T-helper 1 cell treated with Interleukin-12 subunit alpha and Interleukin-12 subunit beta and Interleukin-4 antibody, amounts not matched to agents 30 μg/mL and 1 μg/mL, for 36 hours (primary cell): ENCODE measurements around the gene ATOX1.
A peak's percentile ranks its signal among the peaks of the same experiment; 100 is the strongest.

Experiments used
- H3K27ac Mint-ChIP-seq: one replicate; pipeline ENCODE4 v1.8.0; 2021; ENCODE audit warnings: mild to moderate bottlenecking, mixed read lengths
- H3K27me3 Mint-ChIP-seq: one replicate; pipeline ENCODE4 v1.8.0; 2021; ENCODE audit warnings: low read depth, mixed read lengths
- H3K36me3 Mint-ChIP-seq: one replicate; pipeline ENCODE4 v1.8.0; 2021; ENCODE audit warnings: low read depth, mixed read lengths
- H3K4me1 Mint-ChIP-seq: one replicate; pipeline ENCODE4 v1.8.0; 2021; ENCODE audit warnings: low read depth, mixed read lengths
- H3K4me3 Mint-ChIP-seq: one replicate; pipeline ENCODE4 v1.8.0; 2021; ENCODE audit warnings: mild to moderate bottlenecking, moderate library complexity, mixed read lengths
- H3K9me3 Mint-ChIP-seq: one replicate; pipeline ENCODE4 v1.8.0; 2021; ENCODE audit warnings: mixed read lengths

The ATOX1 gene

DNA sequence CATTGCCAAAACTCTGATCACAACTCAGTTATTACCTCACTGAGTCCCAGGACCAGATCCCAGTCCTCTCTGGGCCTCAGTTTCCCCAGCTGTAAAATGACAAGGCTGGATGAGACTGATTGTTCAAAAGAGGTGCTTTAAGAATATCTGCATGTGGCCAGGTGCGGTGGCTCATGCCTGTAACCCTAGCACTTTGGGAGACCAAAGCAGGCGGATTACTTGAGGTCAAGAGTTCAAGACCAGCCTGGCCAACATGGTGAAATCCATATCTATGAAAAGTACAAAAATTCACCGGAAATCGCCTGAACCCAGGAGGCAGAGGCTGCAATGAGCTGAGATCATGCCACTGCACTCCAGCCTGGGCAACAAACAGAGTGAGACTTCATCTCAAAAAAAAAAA lies 8.3 kb downstream of the ATOX1 start:
- Mint-ChIP-seq H3K4me1 (peaks cover 57% of the 10 kb centered on the region), H3K9me3 (no peaks in the 10 kb centered on the region), H3K27ac (peak overlapping the region; percentile 95), H3K4me3 (no peak overlapping the region), H3K36me3 (peaks cover 24% of the 10 kb centered on the region), H3K27me3 (no peaks in the 10 kb centered on the region)

DNA sequence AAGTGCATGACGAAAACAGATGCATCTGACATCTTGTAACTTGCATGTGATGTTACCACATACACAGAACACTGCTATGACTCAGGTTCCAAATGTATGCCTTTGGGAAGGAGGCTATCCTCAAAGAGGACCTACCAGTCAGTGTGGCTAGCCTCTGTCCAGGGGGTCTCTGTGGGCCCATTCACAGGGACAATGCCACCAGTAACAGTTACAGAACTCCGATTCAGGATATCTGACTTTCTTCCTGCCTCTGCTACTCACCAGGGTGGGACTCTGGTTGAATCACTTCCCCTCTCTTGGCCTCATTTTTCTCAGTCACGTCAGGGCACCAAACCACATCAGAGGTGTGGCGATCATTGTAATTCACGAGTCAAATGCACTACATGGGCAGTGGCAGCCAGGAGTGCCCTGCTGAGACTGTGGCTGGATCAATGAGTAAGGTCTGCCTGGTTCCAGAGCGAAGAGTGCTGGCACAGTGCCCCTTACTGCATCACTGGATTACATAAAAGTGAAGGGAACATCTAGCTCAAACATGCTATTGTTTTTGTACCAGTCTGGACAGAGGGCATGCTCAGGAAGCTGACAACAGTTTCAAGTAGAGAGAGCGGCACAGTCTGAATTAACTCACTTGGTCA lies 13.2 kb downstream of the ATOX1 start:
- Mint-ChIP-seq H3K27ac (peak overlapping the region; percentile 82), H3K36me3 (peaks cover 36% of the 10 kb centered on the region), H3K4me3 (peak overlapping the region; percentile 26), H3K27me3 (no peaks in the 10 kb centered on the region), H3K9me3 (no peaks in the 10 kb centered on the region), H3K4me1 (peaks cover 65% of the 10 kb centered on the region)

DNA sequence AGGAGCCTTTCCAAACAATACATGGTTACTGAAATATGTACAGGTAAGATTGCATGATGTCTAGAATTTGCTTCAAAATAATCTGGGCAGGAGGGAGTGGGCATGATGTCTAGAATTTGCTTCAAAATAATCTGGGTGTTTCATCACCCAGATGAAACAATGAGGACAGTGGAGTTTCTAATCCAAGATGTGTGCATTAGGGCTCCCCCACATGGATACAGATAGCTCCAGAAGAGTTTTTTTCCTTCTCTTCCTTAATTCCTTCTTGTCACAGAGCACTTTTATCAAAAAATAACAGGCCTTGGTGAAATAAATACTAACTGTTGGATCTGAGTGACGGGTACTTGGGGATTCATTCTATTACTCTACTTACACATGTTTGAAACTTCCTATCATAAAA lies 14.9 kb downstream of the ATOX1 start:
- Mint-ChIP-seq H3K4me1 (peaks cover 58% of the 10 kb centered on the region), H3K4me3 (no peak overlapping the region), H3K9me3 (no peaks in the 10 kb centered on the region), H3K27ac (no peak overlapping the region), H3K27me3 (no peaks in the 10 kb centered on the region), H3K36me3 (peaks cover 35% of the 10 kb centered on the region)

DNA sequence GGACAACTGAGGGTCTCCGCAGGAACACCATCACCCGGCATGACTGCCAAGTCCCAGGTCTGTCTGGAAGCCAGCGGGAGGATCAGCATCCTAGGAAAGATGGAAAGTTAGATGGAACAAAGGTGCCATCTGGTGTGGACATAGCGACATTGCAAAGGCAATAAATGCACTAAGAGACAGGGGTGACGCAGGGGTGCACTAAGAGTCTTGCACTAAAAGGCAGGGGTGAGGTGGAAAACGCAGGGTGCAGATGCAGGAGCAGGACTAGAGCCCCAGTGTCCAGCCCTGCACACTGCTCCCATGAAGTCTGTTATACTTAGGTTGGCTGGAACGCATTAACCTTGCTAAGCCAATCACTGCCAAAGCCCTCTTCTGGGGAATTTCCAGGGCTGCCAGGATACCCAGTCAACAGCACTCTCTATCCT lies 15.5 kb downstream of the ATOX1 start:
- Mint-ChIP-seq H3K36me3 (peaks cover 35% of the 10 kb centered on the region), H3K27ac (peak overlapping the region; percentile 0), H3K9me3 (no peaks in the 10 kb centered on the region), H3K4me1 (peaks cover 52% of the 10 kb centered on the region), H3K27me3 (no peaks in the 10 kb centered on the region), H3K4me3 (no peak overlapping the region)

DNA sequence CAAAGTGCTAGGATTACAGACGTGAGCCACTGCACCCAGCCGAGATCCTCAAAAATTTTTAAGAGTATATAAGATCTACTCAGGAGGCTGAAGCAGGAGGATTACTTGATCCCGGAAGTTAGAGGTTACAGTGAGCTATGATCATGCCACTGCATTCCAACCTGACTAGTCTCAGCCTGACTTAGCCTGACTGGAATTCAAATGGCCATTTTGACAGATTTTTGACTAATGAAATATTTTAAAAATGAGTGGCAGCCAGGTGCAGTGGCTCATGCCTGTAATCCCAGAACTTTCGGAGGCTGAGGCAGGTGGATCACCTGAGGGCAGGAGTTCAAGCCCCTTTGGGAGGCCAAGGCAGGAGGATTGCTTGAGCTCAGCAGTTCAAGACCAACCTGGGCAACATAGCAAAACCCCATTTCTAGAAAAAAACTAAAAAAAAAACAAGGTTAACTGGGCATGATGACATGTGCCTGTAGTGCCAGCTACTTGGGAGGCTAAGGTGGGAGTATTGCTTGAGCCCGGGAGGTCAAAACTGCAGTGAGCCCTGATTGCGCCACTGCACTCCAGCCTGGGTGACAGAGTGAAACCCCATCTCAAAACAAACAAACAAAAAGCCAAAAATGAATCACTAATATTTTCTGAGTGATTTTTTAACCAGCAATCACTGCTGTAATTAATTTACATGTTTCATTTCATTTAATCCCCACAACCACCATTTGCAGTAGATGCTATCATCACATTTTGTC lies 16.6 kb downstream of the ATOX1 start:
- no peaks in the 10 kb centered on the region for H3K9me3 Mint-ChIP-seq
- H3K4me3 Mint-ChIP-seq, result no peak overlapping the region
- no peaks in the 10 kb centered on the region for H3K27me3 Mint-ChIP-seq
- no peak overlapping the region for H3K27ac Mint-ChIP-seq
- peaks cover 47% of the 10 kb centered on the region for H3K4me1 Mint-ChIP-seq
- H3K36me3 Mint-ChIP-seq, result peaks cover 35% of the 10 kb centered on the region

DNA sequence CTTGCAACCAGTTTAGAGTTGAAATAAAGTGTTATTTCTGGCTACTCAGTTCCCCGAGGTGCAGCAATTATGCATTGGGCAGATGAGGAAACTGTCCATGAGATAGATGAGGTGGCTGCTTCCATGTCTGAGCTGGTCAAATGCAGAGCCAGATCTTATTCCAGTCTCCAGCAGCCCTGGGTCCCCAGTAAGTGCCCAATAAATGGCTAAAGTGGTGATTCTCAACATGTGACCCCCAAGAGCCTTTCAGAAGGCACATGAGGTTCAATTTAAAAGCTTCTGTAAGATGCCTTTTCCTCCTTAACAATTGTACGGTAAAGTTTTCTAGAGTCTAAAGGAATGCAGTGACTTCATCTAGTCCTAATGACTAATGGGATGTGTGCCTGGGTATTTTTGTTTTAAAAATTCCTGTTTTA lies 17.5 kb downstream of the ATOX1 start:
- Mint-ChIP-seq H3K4me1 (peaks cover 39% of the 10 kb centered on the region), H3K9me3 (no peaks in the 10 kb centered on the region), H3K36me3 (peaks cover 32% of the 10 kb centered on the region), H3K27me3 (no peaks in the 10 kb centered on the region), H3K4me3 (no peak overlapping the region), H3K27ac (no peak overlapping the region)

DNA sequence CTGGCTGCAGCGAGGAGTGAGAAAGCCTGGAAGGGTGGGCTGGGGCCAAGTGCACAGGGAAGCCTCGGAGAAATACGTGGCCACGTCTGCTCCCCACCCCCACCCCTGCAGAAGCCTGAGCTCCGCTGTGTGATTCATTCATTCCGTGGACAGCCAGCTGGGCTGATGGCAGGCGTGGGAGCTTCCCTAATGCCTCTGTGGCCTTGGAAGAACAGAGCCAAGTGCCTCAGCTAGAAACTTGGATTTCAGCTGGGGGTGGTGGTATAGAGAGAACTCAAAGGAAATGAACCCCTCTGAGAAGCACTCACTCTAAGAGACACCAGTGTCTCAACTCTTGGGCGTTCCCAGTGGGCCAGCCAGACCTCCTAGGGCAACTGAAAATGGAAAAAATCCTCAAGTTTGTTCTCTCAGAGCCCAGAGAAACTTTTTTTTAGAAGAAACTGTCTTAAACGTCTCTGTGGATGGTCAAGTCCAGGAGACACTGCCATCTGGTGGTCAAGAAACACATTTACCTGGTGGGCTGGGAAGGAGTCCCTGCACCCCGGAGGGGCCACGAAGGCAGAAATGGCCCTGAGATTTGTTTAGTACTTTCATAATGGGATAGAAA lies 18.0 kb downstream of the ATOX1 start:
- no peaks in the 10 kb centered on the region for H3K9me3 Mint-ChIP-seq
- peaks cover 31% of the 10 kb centered on the region for H3K36me3 Mint-ChIP-seq
- H3K27me3 Mint-ChIP-seq, result no peaks in the 10 kb centered on the region
- H3K4me1 Mint-ChIP-seq, result peaks cover 33% of the 10 kb centered on the region
- no peak overlapping the region for H3K4me3 Mint-ChIP-seq
- H3K27ac Mint-ChIP-seq, result peak overlapping the region; percentile 55

DNA sequence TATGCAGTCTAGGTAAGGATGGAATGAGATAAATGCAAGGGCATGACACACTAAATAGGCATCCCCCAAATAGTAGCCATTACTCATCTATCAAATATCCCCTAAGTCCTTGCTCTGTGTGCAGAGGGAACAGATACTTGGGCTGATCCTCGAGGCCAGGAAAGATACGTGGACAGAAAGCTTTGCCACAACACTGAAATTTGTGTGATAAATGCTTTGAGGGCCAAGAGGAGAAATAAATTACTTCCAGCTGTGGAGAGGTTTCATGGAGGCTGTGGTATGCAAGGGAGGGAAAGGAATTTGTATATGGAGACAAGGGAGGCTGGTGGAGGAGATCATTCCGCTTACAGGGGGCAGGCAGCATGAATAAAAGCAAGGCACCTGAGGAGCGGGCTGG lies 18.5 kb downstream of the ATOX1 start:
- Mint-ChIP-seq H3K9me3 (no peaks in the 10 kb centered on the region), H3K27ac (no peak overlapping the region), H3K27me3 (no peaks in the 10 kb centered on the region), H3K36me3 (peaks cover 27% of the 10 kb centered on the region), H3K4me3 (no peak overlapping the region), H3K4me1 (peaks cover 28% of the 10 kb centered on the region)

DNA sequence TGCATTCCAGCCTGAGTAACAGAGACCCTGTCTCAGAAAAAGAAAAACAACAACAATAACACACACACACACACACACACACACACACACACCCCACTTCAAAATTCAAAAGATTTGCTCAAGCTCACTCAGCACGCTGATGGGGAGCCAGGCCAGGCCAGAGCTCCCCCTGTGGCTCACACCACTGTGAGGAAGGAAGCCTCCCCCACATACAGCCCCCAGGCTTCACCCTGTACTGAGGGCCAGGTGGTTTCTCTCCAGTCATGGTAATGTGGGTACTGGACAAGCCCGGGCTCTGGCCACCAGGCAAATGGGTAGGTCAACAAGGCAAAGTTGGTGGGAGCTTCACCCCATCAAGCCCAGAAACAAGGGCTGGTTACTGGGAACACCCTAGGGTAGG lies 19.0 kb downstream of the ATOX1 start:
- Mint-ChIP-seq H3K4me1 (peaks cover 23% of the 10 kb centered on the region), H3K27me3 (no peaks in the 10 kb centered on the region), H3K9me3 (no peaks in the 10 kb centered on the region), H3K4me3 (no peak overlapping the region), H3K27ac (no peak overlapping the region), H3K36me3 (peaks cover 22% of the 10 kb centered on the region)

DNA sequence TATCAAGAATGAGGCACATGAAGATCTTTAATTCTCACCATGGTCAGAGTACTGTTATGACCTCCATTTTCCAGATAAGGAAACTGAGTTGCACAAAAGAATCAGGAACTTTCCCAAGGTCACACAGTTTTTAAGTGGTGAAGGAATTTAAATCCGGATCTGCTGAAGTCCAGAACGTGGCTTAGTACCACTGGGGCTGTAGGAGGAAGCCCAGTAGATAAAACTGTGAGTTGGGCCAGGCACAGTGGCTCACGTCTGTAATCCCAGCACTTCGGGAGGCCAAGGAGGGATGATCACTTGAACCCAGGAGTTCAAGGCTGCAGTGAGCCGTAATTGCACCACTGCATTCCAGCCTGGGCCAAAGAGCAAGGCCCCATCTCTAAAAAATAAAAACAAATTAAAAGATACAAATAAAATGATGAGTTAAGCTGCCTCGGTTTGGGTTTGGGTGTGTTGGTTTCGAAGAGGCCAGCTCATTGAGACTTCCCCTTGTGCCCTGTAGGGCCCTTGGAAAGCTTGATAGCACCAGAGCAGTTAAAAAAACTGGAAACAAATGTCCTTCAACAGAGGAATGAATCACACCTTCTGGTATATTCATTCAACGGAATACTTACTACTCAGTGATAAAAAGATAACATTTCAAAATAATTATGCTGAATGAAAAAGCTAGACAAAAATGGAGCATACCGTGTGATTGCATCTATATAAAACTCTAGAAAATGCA lies 20.1 kb downstream of the ATOX1 start:
- no peaks in the 10 kb centered on the region for H3K9me3 Mint-ChIP-seq
- no peak overlapping the region for H3K4me3 Mint-ChIP-seq
- peaks cover 17% of the 10 kb centered on the region for H3K36me3 Mint-ChIP-seq
- no peaks in the 10 kb centered on the region for H3K27me3 Mint-ChIP-seq
- peaks cover 17% of the 10 kb centered on the region for H3K4me1 Mint-ChIP-seq
- H3K27ac Mint-ChIP-seq, result no peak overlapping the region

DNA sequence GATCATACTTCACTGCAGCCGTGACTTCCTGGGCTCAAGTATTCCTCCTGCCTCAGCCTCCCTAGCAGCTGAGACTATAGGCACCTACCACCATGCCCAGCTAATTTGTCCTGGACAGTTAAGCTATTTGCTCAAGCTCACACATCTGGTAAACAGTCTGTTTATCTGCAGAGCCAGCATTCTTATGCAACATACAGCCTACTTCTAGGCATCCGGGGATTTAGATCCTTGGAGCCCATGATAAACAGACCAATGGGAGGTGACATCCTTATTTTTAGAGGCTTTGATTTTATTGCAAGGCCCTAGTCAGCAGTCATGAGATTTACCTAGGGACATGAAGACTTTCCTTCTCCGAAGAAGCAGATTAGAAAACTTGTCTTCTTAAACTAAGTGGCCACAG lies 21.0 kb downstream of the ATOX1 start:
- Mint-ChIP-seq H3K27ac (no peak overlapping the region), H3K4me1 (peaks cover 10% of the 10 kb centered on the region), H3K9me3 (no peaks in the 10 kb centered on the region), H3K36me3 (peaks cover 14% of the 10 kb centered on the region), H3K27me3 (no peaks in the 10 kb centered on the region), H3K4me3 (no peak overlapping the region)

DNA sequence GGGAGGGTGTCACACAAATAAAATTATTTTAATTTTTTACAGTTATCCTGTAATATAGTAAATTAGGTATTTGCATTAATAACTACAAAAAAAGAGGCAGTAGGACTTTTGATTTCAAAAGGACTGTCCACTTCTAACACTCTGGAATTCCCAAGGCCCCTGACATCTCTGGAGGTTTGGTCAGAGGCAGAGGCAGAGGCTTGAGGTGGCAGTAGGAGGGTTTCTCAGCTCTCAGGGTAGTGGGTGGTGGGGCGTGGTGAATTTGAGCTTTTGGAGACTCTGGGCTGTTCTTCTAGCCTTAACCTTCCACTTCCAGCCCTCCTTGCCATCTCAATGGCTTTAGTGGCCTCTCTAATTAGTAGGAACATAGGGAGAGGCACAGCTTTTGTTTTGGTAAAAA lies 22.8 kb downstream of the ATOX1 start:
- Mint-ChIP-seq H3K4me1 (peaks cover 7% of the 10 kb centered on the region), H3K27me3 (no peaks in the 10 kb centered on the region), H3K36me3 (peaks cover 10% of the 10 kb centered on the region), H3K27ac (no peak overlapping the region), H3K4me3 (no peak overlapping the region), H3K9me3 (no peaks in the 10 kb centered on the region)

DNA sequence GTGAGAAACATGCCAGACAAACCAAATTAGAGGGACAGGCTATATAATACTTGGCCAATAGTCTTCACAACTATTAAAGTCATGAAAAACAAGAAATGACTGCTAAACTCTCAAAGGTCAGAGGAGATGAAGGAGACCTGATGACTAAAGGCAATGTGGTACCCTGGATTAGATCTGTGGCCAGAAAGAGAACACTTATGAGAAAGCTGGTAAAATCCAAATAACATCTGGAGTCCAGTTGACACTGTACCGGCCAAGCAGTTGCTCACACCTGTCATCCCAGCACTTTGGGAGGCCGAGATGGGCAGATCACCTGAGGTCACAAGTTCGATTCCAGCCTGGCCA lies 24.4 kb downstream of the ATOX1 start:
- peaks cover 3% of the 10 kb centered on the region for H3K9me3 Mint-ChIP-seq
- H3K4me3 Mint-ChIP-seq, result no peak overlapping the region
- peaks cover 7% of the 10 kb centered on the region for H3K4me1 Mint-ChIP-seq
- no peaks in the 10 kb centered on the region for H3K27me3 Mint-ChIP-seq
- no peak overlapping the region for H3K27ac Mint-ChIP-seq
- peaks cover 15% of the 10 kb centered on the region for H3K36me3 Mint-ChIP-seq

DNA sequence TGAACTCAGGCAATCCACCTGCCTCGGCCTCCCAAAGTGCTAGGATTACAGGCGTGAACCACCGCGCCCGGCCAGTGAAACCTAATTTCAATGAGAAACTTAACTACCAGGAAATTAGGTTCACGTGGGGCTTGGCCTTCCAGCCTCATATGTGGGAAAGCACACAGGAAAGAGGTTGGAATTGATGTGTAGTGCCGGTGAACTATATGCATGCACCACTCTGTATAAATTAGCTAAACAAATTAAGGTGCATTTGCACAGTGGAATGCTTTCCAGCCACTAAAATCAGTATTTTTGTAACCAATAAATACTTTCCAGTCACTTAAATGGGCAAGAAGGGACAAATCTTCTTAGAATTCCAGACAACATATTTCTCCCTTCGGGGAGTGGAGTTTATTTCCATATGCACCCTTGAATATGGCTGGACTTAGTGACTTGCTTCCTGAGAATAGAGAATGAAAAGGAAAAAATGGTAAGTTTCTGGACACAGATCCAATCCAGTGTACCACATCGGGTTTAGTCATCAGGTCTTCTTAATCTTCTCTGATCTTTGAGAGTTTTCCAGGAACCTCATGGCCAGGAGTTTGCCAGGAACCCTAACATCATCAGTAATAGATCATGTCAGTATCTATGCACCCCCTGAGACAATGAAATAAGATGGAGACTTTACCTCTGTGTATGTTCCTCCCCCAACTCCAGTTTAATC lies 24.9 kb downstream of the ATOX1 start:
- H3K27ac Mint-ChIP-seq, result no peak overlapping the region

More for the DNA sequence above, 24.9 kb downstream of the ATOX1 start:
- Mint-ChIP-seq H3K27me3 (no peaks in the 10 kb centered on the region), H3K9me3 (peaks cover 3% of the 10 kb centered on the region), H3K4me1 (peaks cover 7% of the 10 kb centered on the region), H3K36me3 (peaks cover 15% of the 10 kb centered on the region), H3K4me3 (no peak overlapping the region)
